Endothelial cell of umbilical vein (primary cell): ENCODE measurements around the gene NDC80. TPM values are rescaled to one million over a fixed set of nuclear protein-coding genes. Genes with fewer than 3 reads are reported as not detected.

Source experiments
- BruUV-seq: library from RNA; stranded (reverse); fragments of 400-500 nt; replicated peaks from 2 replicates; lab custom pipeline; 2021; lab: Mats Ljungman, UMichigan
- CTCF ChIA-PET: fragments of 300-600, 350-600 bp; sonication (Branson Sonifier 250); formaldehyde crosslinking; loops from one replicate; lab custom pipeline; 2021; ENCODE audit warnings: antibody characterized with exemption, inconsistent platforms; lab: Charles Lee
- POLR2A ChIA-PET: fragments of 300-600, 350-600 bp; sonication (Branson Sonifier 250); formaldehyde crosslinking; loops from one replicate; lab custom pipeline; 2021; ENCODE audit warnings: antibody characterized with exemption, inconsistent platforms; lab: Charles Lee
- DNase-seq: peaks from one replicate; pipeline ENCODE4 v3.0.0-alpha.2; 2011; ENCODE audit warnings: low read depth, low spot score
- FAIRE-seq: peaks from 2 replicates; lab custom pipeline; 2011; peaks lifted over from hg19 to GRCh38; lab: Jason Lieb, UNC
- H2AFZ ChIP-seq: 2 replicates; pipeline ENCODE4 v1.6.0; 2012; ENCODE audit warnings: low read depth, low read length, control low read depth, inconsistent platforms
- H3K27ac ChIP-seq: 2 replicates; pipeline ENCODE4 v1.5.1; 2011; ENCODE audit warnings: low read depth, mild to moderate bottlenecking, control low read depth, low read length, moderate library complexity; ENCODE audit not compliant: insufficient read depth
- H3K27me3 ChIP-seq, 2 experiments: 2 replicates each; pipeline versions ENCODE4 v1.6.0 to v1.6.1; 2011; ENCODE audit warnings: low read length in 2 of 2, mixed read lengths in 1 of 2; ENCODE audit not compliant: control insufficient read depth in 2 of 2, insufficient read depth in 2 of 2
- H3K36me3 ChIP-seq, 2 experiments: 2 replicates in 1 of 2; 3 replicates in 1 of 2; pipeline ENCODE4 v1.5.1; 2011; ENCODE audit warnings: low read length in 2 of 2, mild to moderate bottlenecking in 1 of 2, moderate library complexity in 1 of 2; ENCODE audit not compliant: control insufficient read depth in 2 of 2, insufficient read depth in 2 of 2; ENCODE audit errors: extremely low read depth in 1 of 2
- H3K4me1 ChIP-seq: 3 replicates; pipeline ENCODE4 v1.5.1; 2011; ENCODE audit warnings: mild to moderate bottlenecking, low read length; ENCODE audit not compliant: control insufficient read depth, insufficient read depth; ENCODE audit errors: extremely low read depth
- H3K4me2 ChIP-seq: 2 replicates; pipeline ENCODE4 v1.6.1; 2011; ENCODE audit warnings: low read length, control low read depth, mixed read lengths; ENCODE audit not compliant: insufficient read depth
- H3K4me3 ChIP-seq, 3 experiments: fragments of 200-600 bp in 1 of 3; sonication (generic), shearing (Covaris generic) in 1 of 3; replicated peaks in 1 of 3; 2 replicates each; pipeline ENCODE4 v1.5.1; 2011 to 2016; ENCODE audit warnings: control low read depth in 3 of 3, low read length in 3 of 3, mild to moderate bottlenecking in 2 of 3, inconsistent platforms in 1 of 3, low read depth in 1 of 3, moderate library complexity in 1 of 3; ENCODE audit not compliant: insufficient read depth in 1 of 3
- H3K79me2 ChIP-seq: 2 replicates; pipeline ENCODE4 v1.6.0; 2012; ENCODE audit warnings: low read length, inconsistent platforms; ENCODE audit not compliant: control insufficient read depth, insufficient read depth
- H3K9ac ChIP-seq: replicated peaks from 2 replicates; pipeline ENCODE3; 2011; ENCODE audit warnings: low read length, control low read depth; ENCODE audit not compliant: insufficient read depth; ENCODE audit errors: extremely low read depth
- H3K9me1 ChIP-seq: replicated peaks from 3 replicates; pipeline ENCODE4 v1.6.0; 2011; ENCODE audit warnings: mild to moderate bottlenecking, low read length; ENCODE audit not compliant: control insufficient read depth, insufficient read depth; ENCODE audit errors: extremely low read depth
- H3K9me3 ChIP-seq: replicated peaks from 2 replicates; pipeline ENCODE4 v1.5.1; 2012; ENCODE audit warnings: low read length, inconsistent platforms; ENCODE audit not compliant: control insufficient read depth, insufficient read depth
- H4K20me1 ChIP-seq: replicated peaks from 2 replicates; pipeline ENCODE3; 2011; ENCODE audit warnings: mild to moderate bottlenecking, low read length; ENCODE audit not compliant: control insufficient read depth, insufficient read depth; ENCODE audit errors: extremely low read depth
- EZH2 ChIP-seq: IDR thresholded peaks from 2 replicates; pipeline ENCODE4 v1.6.1; 2012; ENCODE audit warnings: borderline replicate concordance, low read depth, mild to moderate bottlenecking, moderate library complexity, low read length, inconsistent platforms; ENCODE audit not compliant: severe bottlenecking
- FOS ChIP-seq: IDR thresholded peaks from 2 replicates; pipeline ENCODE4 v1.6.1; 2011; ENCODE audit warnings: mild to moderate bottlenecking, low read length, moderate library complexity, borderline replicate concordance; ENCODE audit not compliant: insufficient read depth
- GATA2 ChIP-seq: IDR thresholded peaks from 2 replicates; pipeline ENCODE4 v1.7.0; 2011; ENCODE audit warnings: low read depth, mild to moderate bottlenecking, moderate library complexity, mixed read lengths, low read length; ENCODE audit not compliant: insufficient read length, insufficient read depth
- JUN ChIP-seq: IDR thresholded peaks from 2 replicates; pipeline ENCODE4 v1.6.1; 2011; ENCODE audit warnings: borderline replicate concordance, low read depth; ENCODE audit not compliant: insufficient read length, insufficient read depth
- MAX ChIP-seq: IDR thresholded peaks from 2 replicates; pipeline ENCODE4 v1.6.1; 2011; ENCODE audit not compliant: insufficient read depth, insufficient read length
- MYC ChIP-seq: IDR thresholded peaks from one replicate; pipeline ENCODE4 v1.6.1; 2011; ENCODE audit warnings: mild to moderate bottlenecking, low read depth, low read length
- POLR2A ChIP-seq: IDR thresholded peaks from 2 replicates; pipeline ENCODE4 v1.6.1; 2012; ENCODE audit warnings: low read depth, mild to moderate bottlenecking, control low read depth, low read length
- POLR2AphosphoS5 ChIP-seq: IDR thresholded peaks from 2 replicates; pipeline ENCODE4 v1.6.1; 2012; ENCODE audit warnings: low read depth, mild to moderate bottlenecking, control low read depth, low read length, moderate library complexity; ENCODE audit not compliant: insufficient read depth
- dilution Hi-C: fragments of 300-500 bp; cut with MboI; formaldehyde crosslinking; loops from one replicate; pipeline ENCODE4 v1.15.0; 2019; ENCODE audit warnings: low sequenced_read_pairs; ENCODE audit not compliant: extremely low pct_ligation_motif_present
- intact Hi-C: fragments of 100-400 bp; cut with micrococcal nuclease; formaldehyde crosslinking; loops from one replicate; pipeline ENCODE4 v1.10.0; 2022
- polyA plus RNA-seq, 4 experiments: library from polyadenylated mRNA; depleted of rRNA in 3 of 4; stranded (reverse) in 3 of 4; unstranded in 1 of 4; fragments of >200 nt; gene quantifications; 2 replicates each; pipeline versions ENCODE4 v1.2.1 to v1.2.3, GENCODE V29; 2011 to 2012; ENCODE audit warnings: missing spikeins in 1 of 4
- total RNA-seq: library from RNA; stranded (reverse); gene quantifications from 2 replicates; pipeline ENCODE4 v1.2.3, GENCODE V29; 2021
- TF ChIP-seq, protein P1 (sequence below), 2 donors: IDR thresholded peaks; 1 replicate in 1 of 2; 2 replicates in 1 of 2; pipeline ENCODE4 v1.5.1; 2011; ENCODE audit warnings: low read length in 2 of 2, mild to moderate bottlenecking in 2 of 2, moderate library complexity in 2 of 2, control low read depth in 1 of 2, inconsistent platforms in 1 of 2, low read depth in 1 of 2; ENCODE audit not compliant: insufficient read depth in 1 of 2; ENCODE audit errors: extremely low read depth in 1 of 2

Gene NDC80
- total and polyA plus RNA-seq, 2 donors (not counting 3 experiments of a cell fraction or from before 2014, with no cell fraction given): 6.2 to 43.2 TPM

DNA sequence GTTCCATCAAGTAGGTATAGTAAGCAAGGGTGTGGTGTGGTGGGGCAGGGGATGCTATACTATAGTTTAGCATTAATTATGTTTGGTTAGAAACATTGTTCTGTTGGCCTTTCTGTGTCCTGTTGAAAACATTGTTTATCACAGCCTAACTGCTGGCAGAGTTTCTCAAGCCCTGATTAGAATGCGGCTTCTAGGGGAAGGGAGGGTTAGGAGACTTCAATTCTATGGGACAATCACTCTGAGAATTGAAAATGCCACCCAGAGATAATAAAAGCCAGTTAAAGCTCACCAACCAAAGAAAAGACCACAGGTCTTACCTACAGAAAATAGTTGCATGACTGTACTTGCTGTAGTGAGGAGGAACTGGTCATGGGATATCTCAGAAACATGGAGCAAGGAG lies 64.2 kb downstream of the NDC80 start:
- no peak overlapping the region for H3K4me3 ChIP-seq
- no peaks in the 10 kb centered on the region for H3K9me1 ChIP-seq
- TF ChIP-seq EZH2: no peak
- TF ChIP-seq POLR2AphosphoS5: no peak
- no peak for TF ChIP-seq MYC
- TF ChIP-seq FOS: no peak
- TF ChIP-seq MAX: no peak
- no peak for TF ChIP-seq GATA2
- TF ChIP-seq POLR2A: no peak
- TF ChIP-seq JUN: no peak
- TF ChIP-seq, protein P1, sequence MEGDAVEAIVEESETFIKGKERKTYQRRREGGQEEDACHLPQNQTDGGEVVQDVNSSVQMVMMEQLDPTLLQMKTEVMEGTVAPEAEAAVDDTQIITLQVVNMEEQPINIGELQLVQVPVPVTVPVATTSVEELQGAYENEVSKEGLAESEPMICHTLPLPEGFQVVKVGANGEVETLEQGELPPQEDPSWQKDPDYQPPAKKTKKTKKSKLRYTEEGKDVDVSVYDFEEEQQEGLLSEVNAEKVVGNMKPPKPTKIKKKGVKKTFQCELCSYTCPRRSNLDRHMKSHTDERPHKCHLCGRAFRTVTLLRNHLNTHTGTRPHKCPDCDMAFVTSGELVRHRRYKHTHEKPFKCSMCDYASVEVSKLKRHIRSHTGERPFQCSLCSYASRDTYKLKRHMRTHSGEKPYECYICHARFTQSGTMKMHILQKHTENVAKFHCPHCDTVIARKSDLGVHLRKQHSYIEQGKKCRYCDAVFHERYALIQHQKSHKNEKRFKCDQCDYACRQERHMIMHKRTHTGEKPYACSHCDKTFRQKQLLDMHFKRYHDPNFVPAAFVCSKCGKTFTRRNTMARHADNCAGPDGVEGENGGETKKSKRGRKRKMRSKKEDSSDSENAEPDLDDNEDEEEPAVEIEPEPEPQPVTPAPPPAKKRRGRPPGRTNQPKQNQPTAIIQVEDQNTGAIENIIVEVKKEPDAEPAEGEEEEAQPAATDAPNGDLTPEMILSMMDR (IDR thresholded peaks at IDR 0.05; ENCODE audit: extremely low read depth in 1 of 2, insufficient read depth in 1 of 2, low read depth in 1 of 2, low read length in 2 of 2): no peak
- H3K27me3 ChIP-seq: no peaks in the 10 kb centered on the region
- no peaks in the 10 kb centered on the region for H4K20me1 ChIP-seq
- H3K27ac ChIP-seq: no peak overlapping the region
- no peaks in the 10 kb centered on the region for H3K9me3 ChIP-seq
- DNase-seq (no peak), FAIRE-seq (no peak)
- intact Hi-C loops: no loop called here
- no peak overlapping the region for H3K9ac ChIP-seq
- no peak overlapping the region for H2AFZ ChIP-seq
- ChIA-PET CTCF (no interaction called here), POLR2A (no interaction called here)
- H3K36me3 ChIP-seq: no peaks in the 10 kb centered on the region
- dilution Hi-C loops: no loop called here
- BruUV-seq: no TSS peak
- H3K4me1 ChIP-seq: peaks cover 12% of the 10 kb centered on the region
- no peaks in the 10 kb centered on the region for H3K79me2 ChIP-seq
- H3K4me2 ChIP-seq: no peak overlapping the region
